WTC11 (cell line): ENCODE data around the gene JAGN1.

Experiments used
- ESRRA ChIP-seq: sonication (generic); formaldehyde crosslinking; IDR thresholded peaks from 2 replicates; pipeline ENCODE4 v1.8.1; 2022; ENCODE audit warnings: mild to moderate bottlenecking, missing genetic modification reagents, borderline replicate concordance
- ZNF138 ChIP-seq: sonication (generic); formaldehyde crosslinking; conservative IDR thresholded peaks from 2 replicates; pipeline ENCODE4 v1.8.1; 2022; ENCODE audit warnings: mild to moderate bottlenecking, moderate library complexity, missing genetic modification reagents
- TF ChIP-seq, protein P1 (sequence below): fragments of 200-600 bp; IDR thresholded peaks from 2 replicates; pipeline ENCODE4 v1.8.0; 2022; ENCODE audit warnings: antibody characterized with exemption

DNA sequence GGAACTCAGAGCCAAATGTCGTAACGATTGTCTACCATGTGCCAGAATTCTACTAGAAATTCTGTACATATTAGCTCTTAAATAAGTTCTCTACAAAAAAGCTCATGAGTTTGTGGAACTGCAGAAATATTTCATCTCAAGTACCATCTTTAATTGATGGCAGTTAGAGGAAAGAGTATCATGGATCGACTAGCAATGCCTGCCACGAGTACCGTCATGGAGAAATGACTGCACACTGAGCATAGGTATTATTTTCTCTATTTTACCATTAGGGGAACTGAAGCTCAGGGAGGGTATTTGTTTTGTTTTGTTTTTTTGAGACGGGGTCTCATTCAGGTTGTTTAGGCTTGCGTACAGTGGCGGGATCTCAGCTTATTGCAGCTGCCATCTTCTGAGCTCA, 49.4 kb upstream of the JAGN1 start:
- TF ChIP-seq, protein P1, sequence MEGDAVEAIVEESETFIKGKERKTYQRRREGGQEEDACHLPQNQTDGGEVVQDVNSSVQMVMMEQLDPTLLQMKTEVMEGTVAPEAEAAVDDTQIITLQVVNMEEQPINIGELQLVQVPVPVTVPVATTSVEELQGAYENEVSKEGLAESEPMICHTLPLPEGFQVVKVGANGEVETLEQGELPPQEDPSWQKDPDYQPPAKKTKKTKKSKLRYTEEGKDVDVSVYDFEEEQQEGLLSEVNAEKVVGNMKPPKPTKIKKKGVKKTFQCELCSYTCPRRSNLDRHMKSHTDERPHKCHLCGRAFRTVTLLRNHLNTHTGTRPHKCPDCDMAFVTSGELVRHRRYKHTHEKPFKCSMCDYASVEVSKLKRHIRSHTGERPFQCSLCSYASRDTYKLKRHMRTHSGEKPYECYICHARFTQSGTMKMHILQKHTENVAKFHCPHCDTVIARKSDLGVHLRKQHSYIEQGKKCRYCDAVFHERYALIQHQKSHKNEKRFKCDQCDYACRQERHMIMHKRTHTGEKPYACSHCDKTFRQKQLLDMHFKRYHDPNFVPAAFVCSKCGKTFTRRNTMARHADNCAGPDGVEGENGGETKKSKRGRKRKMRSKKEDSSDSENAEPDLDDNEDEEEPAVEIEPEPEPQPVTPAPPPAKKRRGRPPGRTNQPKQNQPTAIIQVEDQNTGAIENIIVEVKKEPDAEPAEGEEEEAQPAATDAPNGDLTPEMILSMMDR: no peak
- TF ChIP-seq ZNF138: no peak
- TF ChIP-seq ESRRA (CRISPR knock-in tag): no peak
